ENCODE measurements around the gene GPC1.

GPC1 gene

DNA sequence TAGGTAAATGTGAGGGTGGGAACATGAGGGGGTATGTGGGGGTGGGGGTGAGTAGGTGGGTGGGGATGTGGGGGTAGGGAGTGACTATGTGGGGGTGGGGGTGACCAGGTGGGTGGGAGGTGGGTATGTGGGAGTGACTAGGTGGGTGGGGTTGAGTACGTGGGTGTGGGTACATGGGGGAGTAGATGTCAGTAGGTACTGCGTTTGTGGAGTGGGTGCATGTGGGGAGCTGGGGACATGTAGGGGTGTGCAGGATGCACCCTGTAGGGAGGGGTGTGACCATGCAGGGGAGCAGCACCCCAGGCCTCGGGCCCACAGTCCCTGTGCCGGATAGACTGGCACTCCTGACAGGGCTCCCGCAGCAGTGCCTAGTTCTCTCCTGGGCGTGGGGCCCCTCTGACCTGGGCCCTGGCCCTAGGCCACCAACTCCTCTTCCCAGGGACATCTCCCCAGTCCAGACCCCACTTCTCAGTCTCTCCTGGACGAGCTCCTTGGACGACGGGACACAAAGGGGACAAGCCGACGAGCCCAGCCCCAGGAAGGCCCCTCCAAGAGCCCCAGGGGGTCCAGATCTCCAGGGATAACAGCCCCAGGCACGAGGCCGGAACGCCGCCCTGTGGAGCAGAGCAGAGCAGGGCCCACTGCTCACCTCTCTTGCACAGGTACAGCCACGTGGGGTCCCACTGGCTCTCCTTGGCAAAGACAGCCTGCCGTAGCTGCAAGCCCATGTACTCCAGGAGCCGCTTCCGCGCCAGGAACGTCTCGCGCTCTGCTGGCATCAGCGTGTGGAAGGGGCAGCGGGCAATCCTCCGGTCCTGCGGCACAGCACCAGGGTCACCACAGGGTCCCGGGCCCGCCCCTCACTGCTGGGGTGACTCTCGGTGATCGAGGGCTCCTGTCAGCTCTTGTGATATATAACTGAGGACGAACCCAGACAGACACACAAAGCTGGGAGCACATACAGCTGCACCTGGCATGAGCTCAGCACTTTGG, 64.1 kb downstream of the GPC1 start:
- DNase-seq (ENCODE audit: low read depth in 3 of 3), result no peak

DNA sequence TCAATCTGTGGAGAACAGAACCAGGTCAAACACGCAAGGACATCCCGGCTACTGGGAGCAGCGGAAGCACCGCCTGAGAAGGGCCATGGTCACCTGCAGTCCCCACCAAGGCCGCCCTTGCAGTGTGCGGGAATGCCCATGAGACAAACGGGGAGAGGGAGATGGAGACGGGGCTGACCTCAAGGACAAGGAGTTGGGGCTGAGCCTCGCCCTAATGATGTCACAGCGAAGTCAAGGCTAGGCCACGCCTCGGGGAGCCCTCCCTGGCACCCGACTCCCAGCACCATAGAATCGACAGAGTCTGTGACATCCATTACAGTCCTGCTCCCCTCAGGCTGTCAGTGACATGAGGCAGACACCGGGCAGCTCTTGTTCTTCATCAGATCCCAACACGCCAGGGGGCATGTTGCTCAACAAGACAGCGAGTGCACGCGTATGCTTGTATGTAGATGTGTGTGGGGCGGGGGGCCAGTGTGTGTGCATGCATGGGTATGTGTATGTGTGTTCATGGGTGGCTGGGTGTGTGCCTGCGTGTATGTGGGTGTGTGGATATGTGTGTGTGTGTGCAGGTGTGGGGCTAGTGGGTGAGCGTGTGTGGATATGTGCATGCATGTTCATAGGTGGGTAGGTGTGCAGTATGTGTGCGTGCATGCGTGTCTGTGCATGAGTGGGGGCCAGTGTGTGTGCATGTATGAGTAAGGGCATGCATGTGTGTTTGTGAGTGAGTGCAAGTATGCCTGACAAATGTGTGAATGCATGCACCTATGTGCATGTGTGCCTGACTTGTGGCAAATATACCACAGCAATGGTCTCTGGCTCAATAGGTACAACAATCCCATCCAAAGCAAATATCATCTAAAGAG, 65.3 kb downstream of the GPC1 start:
- DNase-seq (ENCODE audit: low read depth in 3 of 3), result no peak

DNA sequence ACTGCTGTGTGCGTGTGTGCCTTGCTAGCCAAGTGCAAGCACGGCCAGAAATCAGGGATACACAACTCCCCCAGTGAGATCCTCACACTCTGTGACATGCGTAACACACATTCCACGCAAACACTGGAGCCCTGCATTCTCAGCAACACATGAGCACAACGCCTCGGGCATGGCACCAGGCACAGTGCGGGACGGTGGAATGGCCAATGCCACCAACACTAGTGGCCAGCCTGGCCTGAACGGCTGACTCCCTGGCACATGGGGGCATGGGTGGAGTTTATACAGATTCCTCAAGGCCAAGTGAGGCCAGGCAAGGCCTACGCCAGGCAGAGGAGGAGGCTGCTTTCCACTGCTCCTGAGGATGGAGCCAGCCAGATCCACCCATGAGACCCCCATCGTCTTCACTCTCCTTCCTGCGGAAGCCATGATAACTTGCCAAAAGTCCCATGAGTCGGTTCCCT, 66.1 kb downstream of the GPC1 start:
- no peak for DNase-seq (ENCODE audit: low read depth in 3 of 3)

DNA sequence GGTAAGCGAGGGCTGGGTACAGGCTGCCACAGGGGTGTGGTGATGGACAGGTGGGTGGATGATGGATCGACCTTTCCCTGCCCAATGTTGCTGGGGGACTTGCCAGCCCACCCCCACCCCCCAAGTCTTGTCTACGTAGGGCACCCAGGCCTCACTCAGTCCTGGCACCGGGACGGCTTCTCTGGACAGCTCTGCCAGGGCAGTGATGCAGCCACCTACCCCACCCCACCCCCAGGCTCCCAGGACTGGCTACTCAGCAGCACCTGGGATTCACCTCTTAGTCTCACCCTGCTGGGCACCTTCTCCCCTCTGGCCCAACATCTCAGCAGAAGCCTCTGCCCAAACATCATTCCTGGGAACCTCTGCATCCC, 66.6 kb downstream of the GPC1 start:
- no peak for DNase-seq (ENCODE audit: low read depth in 3 of 3)

DNA sequence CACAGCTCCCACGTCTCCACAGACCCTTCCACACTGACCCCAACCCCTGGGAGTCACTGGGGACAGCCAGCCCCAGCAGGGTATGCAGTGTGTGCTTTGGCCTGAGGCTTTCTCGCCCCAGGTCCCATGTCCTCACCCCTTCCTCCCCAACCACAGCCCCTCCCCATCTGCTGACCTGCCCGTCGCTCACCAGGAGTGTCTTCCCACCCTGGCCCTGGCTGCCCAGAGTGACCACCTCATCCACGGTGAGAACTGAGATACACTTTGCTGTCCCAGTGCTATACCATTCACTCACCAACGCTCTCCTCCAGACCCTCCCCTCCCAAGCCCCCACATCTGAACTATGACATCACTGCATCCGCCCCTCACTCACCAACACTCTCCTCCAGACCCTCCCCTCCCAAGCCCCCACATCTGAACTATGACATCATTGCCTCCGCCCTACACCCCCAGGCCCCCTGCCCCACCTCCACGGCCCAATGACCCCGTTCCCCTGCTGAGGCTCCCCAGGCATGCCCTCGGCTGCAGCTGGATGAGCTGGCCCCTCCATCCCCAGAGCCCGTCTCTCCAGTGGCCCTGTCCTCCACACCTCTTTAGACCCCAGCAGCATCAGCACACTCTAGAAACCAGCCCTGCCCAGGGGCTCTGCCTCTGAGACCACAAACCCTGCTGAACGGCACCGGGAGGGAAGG, 67.1 kb downstream of the GPC1 start:
- DNase-seq (ENCODE audit: low read depth in 3 of 3), result no peak

DNA sequence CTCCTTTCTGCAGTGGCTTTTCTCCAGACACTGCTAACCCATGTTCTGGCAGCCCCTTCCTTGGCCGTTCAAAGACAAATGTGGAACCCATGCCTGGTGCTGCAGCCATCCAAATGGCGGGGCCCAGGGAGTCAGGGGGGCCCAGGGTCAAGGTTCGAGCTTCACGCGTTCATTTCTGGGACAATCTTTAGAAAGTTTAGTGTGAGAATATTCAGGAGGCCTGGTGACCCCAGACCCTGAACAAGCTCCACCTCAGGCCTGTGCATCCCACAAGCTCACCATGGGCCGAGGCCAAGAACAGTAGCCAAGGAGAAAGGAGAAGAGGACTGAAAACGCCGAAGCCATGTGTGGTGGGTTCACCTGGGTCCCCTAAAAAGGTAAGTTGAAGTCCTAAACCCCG, 67.9 kb downstream of the GPC1 start:
- DNase-seq (ENCODE audit: low read depth in 3 of 3), result no peak

DNA sequence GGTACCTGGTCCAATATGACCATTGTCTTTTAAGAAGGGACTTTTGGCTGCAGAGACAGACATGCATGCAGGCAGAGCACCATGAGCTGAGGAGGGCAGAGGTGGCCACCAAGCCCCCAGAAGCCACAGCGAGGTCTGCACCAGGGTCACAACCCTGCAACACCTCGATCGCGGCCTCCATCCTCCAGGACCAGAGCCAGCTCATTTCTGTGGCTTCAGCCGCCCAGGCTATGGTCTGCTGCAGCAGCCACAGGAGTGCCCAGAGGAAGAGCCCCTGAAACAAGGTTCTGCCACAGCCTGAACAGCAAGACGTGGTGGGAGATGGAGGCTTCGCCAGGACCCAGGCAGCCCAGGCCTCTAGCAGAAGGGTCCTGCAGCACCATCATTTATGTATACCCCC, 68.4 kb downstream of the GPC1 start:
- DNase-seq (ENCODE audit: low read depth in 3 of 3), result no peak

DNA sequence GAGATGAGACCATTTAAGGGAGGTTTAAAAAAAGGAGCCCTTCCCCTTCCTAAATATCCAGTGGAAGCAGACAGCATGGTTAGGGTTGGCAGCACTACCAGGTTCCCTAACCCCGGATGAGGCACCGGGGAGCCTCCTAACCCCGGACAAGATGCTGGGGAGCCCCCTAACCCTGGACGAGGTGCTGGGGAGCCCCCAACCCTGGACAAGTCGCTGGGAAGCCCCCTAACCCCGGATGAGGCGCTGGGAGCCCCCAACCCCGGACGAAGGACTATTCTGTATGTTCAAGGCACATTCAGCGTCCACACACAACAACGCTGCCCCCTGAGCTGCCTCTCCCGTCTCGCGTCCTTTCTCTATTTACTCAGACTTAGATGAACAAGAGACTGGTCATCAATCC, 70.4 kb downstream of the GPC1 start:
- DNase-seq (ENCODE audit: low read depth in 3 of 3), result no peak

DNA sequence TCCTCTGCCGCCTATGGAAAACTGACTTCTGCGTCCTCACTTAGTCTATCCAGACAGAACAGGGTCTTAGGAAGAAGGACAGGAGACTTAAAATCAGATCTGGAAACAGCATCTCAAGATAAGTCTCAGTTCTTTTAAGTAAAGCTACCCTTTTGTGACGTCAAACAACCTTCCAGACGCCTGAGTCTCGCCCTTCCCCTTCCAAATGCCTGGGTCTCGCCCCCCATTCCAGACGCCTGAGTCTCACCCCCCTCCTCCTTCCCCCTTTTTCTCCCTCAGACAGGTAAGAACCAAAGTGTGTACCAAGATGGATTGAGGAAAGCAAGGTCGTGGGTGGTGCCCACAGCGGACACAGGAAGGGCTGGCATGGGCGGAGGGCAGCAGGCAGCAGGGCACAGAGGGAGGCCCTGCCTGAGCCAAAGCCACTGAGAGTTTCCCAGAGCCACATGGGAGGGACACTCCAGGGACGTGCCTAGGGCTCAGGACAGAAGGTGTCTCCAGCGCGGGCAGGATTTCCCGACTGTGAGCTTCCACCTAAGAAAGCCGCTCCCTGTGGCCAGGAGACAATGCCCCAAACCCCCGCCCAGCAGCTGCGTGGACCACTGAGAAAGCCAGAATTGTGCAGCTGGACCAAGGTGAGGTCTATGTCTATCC, 71.1 kb downstream of the GPC1 start:
- no peak for DNase-seq (ENCODE audit: low read depth in 3 of 3)

DNA sequence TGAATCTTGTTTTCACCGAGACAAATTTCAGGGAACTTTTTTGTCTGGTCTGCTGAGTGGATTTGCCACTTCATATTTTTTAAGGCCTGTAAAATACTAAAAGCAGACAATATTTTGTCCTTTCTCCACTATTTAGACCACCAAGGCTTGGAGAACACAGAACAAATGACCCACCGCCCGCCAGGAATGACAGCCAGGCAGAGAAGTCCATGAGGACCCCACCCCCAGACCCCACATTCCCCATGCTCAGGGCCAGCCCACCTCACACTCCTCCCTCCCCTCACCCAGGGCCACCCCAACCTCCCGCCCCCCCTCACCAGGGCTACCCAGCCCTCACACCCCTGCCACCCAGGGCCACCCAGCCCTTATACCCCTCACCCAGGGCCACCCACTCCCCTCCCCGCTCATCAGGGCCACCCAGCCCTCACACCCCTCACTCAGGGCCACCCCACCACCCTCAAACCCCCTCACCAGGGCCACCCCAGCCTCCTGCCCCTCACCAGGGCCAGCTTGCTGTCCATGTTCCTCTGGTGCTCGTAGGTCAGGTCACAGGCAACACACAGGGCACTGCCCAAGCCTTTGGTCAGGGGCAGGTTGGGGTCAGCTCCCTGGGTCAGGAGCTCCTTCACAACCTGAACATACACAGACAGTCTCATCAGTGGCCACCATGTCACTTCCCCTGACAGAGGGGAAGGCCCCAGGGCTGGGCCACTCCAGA, 71.8 kb downstream of the GPC1 start:
- no peak for DNase-seq (ENCODE audit: low read depth in 3 of 3)

DNA sequence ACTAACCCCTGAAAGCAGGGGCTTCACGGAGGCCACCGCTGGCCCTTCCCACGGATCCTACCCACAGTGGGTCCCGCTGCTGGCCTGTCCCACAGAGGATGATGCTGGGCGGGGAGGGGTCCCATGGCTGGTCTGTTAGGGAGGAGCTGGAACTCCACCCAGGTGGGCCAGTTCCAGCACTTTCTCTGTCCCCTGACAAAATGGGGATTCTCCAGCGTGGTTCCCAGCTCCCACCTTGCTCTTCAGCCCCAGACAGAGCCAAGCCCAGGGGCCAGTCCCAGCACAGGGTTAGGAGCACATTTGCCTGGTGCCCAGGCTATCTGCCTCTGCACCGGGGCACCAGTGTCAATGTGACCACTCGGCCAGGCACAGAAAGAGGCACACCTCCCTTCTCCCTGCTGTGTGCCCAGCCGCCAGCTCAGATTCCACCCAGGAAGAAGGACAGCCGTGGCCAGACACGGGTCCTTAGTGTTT, 72.4 kb downstream of the GPC1 start:
- DNase-seq (ENCODE audit: low read depth in 3 of 3), result no peak

DNA sequence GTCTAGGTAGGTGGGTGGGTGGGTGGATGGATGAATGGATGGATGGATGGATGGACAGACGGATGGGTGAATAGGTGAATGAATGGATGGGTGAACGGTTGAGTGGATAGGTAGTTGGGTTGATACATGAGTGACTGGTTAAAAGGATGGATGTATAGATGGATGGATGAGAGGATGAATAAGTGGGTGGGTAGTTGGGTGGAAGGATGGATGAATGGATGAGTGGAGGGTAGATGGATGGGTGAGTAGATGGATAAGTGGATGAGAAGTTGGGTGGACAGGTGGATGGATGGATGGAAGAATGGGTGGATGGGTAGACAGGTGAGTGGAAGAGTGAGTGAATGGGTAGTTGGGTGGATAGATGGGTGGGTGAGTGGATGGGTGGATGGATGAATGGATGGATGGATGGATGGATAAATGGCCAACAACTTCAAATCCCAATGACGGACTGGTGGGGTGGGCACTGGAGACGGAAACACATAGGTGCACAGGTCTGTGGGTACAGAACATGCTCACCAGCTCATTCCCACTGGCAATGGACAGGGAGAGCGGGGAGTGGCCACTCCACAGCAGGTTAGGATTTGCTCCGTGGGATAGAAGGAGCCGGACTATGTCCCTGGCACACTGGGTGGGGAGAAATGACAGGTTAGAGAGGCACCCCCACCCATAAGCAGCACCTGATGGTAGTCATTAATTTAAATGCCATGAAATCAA, 73.5 kb downstream of the GPC1 start:
- DNase-seq (ENCODE audit: low read depth in 3 of 3), result no peak

DNA sequence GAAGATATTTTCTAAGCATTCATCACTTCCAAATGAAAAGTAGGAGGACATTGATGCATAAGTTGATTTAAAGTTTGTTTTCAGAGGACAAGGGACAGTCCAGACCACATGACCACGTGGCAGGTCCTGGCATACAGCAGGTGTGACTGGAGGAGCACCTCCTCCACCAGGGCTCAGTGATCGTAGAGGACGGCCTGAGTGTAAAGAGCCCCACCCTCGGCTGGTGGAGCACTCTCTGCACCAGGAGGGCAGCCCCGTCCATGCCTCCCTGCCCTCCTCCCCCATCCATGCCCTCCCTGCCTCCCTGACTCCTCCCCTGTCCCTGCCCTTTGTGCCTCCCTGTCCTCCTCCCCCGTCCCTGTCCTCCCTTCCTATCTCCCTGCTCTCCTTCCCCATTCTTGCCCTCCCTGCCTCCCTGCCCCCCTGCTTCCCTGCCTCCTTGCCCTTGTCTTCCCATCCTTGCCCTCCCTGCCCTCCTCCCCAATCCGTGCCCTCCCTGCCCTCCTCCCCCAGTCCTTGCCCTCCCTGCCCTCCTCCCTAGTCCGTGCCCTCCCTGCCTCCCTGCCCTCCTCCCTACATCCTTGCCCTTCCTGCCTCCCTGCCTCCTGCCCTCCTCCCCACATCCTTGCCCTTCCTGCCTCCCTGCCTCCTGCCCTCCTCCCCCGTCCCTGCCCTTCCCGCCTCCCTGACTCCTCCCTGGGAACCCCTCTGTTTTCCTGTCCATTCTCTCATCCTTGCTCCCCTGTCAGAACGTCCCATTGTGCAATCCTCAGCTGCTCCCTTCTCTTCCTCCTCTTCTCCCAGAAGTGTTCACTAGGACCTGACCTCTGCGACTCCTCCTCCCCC, 74.4 kb downstream of the GPC1 start:
- DNase-seq (ENCODE audit: low read depth in 3 of 3), result no peak

DNA sequence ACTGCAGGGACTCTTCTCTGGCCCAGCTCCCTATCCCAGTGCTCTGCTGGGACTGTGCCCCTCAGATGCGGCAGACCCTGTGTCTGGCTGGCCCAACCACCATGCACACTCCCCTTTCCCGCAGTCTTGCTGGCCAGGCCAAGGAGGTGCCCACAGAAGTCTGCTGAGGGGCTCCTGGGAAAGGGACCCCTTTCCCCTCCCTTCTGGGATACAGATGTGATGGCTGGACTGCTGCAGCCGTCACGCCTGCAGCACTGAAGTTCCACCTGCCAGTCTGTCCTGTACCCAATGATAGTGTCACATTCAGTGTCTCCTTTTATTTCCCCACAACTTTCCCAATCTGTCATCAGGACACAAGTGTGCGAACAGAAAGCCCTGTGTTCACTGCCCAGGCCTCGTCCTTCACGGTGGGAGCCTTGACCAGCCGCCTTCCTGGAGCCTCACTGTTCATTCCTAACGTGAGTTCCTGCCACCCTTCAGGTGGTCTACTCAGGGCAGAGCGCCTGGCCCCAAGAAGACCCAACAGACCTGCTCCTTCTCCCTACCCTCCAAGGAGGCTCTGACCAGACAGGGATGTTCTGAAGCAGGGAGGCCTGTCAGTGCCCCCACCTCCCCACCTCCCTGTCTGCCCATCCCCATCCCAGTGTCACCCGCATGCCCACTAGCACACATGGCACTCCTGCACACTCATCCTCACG, 75.2 kb downstream of the GPC1 start:
- no peak for DNase-seq (ENCODE audit: low read depth in 3 of 3)

DNA sequence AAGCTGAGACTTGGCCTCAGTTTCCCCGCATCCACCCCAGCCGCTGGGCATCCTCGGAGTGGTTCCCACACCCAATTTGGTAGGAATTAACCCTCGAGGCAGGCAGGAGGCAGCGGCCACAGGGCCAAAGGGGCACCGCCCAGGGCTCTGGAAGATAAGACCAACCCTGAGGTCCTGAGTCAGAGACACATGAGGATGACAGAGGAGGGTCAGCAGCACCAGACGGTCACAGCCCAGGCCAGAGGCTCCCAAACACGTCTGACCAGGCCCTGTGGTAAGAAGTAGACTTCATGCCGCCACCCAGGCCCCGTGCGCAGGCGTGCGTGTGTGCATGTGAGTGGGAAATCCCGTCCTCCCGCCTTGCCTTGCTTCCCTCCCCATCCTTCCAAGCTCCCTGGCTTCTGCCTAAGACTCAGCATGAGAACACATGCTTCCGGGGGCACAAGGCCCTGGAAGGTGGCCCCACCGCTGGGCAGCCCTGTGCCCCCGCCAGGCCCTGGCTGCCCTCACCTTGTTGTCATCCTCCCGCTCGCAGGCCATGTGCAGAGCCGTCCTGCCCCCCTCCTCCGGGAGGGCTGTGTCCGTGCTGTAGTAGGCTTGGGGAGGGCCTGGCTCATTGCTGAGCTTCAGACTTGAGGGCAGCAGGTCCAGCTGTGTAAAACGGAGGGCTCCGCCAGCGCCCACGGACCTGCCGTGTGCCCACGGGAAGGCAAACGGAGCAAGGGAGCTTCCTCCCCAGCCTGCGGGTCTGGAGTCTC, 76.1 kb downstream of the GPC1 start:
- no peak for DNase-seq (ENCODE audit: low read depth in 3 of 3)

DNA sequence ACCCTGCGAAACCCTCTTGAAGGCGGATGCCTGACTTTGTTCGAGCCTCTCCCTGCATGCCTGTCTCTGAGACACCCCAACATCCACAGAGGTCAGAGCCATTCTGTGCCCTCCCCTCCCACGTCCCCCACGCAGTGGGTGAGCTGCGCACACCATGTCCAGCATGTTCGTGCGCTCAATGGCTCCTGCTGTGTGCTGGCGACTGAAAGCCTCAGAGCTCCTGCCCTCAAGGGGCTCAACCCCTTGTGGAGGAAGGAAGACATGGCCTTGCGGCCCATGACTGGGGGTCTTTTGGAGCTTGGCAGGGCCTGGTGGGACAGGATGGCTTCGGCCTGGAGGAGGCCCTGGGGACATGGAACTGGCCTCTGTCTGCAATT, 76.6 kb downstream of the GPC1 start:
- DNase-seq (ENCODE audit: low read depth in 3 of 3), result no peak

DNA sequence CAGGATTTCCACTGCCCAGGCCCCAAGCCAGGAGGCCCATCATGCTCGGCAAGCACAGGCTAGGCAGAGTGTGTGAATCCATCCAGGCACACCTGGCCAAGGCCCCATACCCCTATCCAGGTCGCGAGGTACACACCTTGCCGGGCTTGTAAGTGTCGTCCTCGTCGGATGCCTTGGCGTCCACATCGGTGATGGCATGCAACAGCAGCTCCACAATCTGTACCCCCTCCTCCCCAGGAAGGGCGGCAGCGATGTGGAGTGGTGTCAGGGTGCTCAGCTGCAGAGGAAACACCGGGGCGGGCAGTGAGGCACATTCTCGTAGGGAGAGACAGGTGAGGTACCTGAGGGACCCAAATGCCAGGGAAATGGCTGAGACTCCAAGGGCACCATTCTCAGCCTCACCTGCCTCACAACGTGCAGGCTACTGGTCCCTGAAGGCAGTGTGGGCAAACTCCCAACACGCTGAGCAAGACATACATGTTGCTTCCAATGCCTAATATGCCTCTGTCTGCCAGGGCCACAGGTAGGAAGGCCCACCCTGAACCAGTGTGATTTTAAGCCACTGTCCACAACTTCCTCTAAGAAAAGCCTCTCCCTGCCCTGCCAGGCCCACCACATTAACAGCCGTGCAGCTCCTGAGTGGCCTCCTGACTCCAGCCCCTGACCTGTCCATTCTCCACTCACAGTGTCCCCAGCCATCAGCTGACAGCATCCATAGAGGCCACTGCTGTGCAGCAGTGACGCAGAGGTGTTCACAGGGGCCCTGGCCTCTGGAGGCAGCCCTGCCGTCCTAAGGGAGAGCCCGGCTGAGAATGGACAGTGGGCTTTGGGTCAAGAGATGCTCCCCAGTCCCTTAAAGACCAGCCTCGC, 77.4 kb downstream of the GPC1 start:
- no peak for DNase-seq (ENCODE audit: low read depth in 3 of 3)
